Measurements from ENCODE around the gene PDE7B. TPM values are rescaled to one million over a fixed set of nuclear protein-coding genes. Genes with fewer than 3 reads are reported as not detected.

Gene PDE7B
- total RNA-seq, 1 donor from 2014 or later: 5.1 TPM

- Mint-ChIP-seq H3K4me3 (no peak overlapping the region), H3K9me3 (no peaks in the 10 kb centered on the region), H3K36me3 (no peaks in the 10 kb centered on the region), H3K27me3 (no peaks in the 10 kb centered on the region), H3K4me1 (ENCODE audit: unreplicated experiment) (no peaks in the 10 kb centered on the region), H3K27ac (no peak overlapping the region)
- TF ChIP-seq, protein P1, sequence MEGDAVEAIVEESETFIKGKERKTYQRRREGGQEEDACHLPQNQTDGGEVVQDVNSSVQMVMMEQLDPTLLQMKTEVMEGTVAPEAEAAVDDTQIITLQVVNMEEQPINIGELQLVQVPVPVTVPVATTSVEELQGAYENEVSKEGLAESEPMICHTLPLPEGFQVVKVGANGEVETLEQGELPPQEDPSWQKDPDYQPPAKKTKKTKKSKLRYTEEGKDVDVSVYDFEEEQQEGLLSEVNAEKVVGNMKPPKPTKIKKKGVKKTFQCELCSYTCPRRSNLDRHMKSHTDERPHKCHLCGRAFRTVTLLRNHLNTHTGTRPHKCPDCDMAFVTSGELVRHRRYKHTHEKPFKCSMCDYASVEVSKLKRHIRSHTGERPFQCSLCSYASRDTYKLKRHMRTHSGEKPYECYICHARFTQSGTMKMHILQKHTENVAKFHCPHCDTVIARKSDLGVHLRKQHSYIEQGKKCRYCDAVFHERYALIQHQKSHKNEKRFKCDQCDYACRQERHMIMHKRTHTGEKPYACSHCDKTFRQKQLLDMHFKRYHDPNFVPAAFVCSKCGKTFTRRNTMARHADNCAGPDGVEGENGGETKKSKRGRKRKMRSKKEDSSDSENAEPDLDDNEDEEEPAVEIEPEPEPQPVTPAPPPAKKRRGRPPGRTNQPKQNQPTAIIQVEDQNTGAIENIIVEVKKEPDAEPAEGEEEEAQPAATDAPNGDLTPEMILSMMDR (conservative IDR thresholded peaks at IDR 0.05): no peak
- no peak for DNase-seq (ENCODE audit: extremely low spot score, unreplicated experiment)
Measured at GRCh38 chr6:136208783-136209182, 357.3 kb downstream of the PDE7B start.

GRCh38 chr6:136209496-136209895 lies 358.0 kb downstream of the PDE7B start:
- DNase-seq (ENCODE audit: extremely low spot score, unreplicated experiment): no peak
- TF ChIP-seq, protein P1 (conservative IDR thresholded peaks at IDR 0.05): no peak
- Mint-ChIP-seq H3K4me3 (no peak overlapping the region), H3K9me3 (no peaks in the 10 kb centered on the region), H3K27ac (no peak overlapping the region), H3K27me3 (no peaks in the 10 kb centered on the region), H3K36me3 (no peaks in the 10 kb centered on the region), H3K4me1 (ENCODE audit: unreplicated experiment) (no peaks in the 10 kb centered on the region)

GRCh38 chr6:136210398-136211165 lies 359.1 kb downstream of the PDE7B start:
- Mint-ChIP-seq H3K4me3 (no peak overlapping the region), H3K27ac (no peak overlapping the region), H3K4me1 (ENCODE audit: unreplicated experiment) (no peaks in the 10 kb centered on the region), H3K9me3 (no peaks in the 10 kb centered on the region), H3K36me3 (no peaks in the 10 kb centered on the region), H3K27me3 (no peaks in the 10 kb centered on the region)
- TF ChIP-seq, protein P1 (conservative IDR thresholded peaks at IDR 0.05): no peak
- no peak for DNase-seq (ENCODE audit: extremely low spot score, unreplicated experiment)

DNA sequence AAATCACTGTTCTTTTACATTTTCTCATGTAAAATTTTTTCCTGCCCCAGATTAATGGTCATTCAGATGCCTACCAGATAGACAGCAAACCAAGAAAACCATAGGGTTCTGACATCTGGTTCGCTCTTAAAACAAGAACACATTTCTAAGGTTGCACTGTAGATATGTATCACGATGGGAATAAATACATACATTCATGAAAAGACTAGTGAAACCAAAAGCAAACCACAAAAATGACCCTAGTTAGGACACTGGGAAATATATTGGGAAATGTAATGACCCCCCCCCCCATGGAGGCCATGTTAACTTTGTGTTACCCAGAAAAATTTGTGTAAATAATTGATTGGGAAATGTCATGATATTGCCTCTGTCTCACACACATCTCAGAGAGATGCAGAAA lies 361.1 kb downstream of the PDE7B start:
- no peak overlapping the region for H3K27ac Mint-ChIP-seq
- H3K9me3 Mint-ChIP-seq: no peaks in the 10 kb centered on the region
- no peak overlapping the region for H3K4me3 Mint-ChIP-seq
- TF ChIP-seq, protein P1 (conservative IDR thresholded peaks at IDR 0.05): no peak
- no peaks in the 10 kb centered on the region for H3K27me3 Mint-ChIP-seq
- H3K36me3 Mint-ChIP-seq: no peaks in the 10 kb centered on the region
- H3K4me1 Mint-ChIP-seq (ENCODE audit: unreplicated experiment): no peaks in the 10 kb centered on the region
- DNase-seq (ENCODE audit: extremely low spot score, unreplicated experiment): no peak

DNA sequence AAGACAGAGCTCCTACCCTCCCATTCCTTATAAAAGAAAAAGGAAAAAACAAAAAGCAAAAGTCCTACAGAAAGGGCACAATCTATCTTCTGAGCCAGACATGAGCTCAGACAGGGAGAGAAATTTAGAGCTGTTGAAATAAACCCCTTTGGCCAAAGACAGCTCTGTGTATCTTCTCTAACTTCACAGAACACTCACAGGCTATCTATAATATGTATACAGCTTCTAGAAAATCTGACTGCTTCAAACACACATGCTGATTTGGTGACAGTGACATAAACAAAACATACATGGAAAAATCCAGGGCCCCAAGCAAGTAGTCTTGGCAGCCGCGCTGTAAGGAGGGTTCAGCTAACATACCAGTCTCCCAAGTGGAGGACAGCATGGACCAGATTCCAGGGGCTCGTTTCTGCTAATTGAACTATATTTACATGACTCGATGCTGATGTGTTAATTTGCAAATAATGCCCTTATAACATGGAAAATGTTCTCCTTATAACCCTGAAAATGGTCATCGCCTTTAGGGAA lies 361.6 kb downstream of the PDE7B start:
- TF ChIP-seq, protein P1 (conservative IDR thresholded peaks at IDR 0.05): no peak
- H3K4me1 Mint-ChIP-seq (ENCODE audit: unreplicated experiment): no peaks in the 10 kb centered on the region
- no peak overlapping the region for H3K4me3 Mint-ChIP-seq
- no peaks in the 10 kb centered on the region for H3K36me3 Mint-ChIP-seq
- DNase-seq (ENCODE audit: extremely low spot score, unreplicated experiment): no peak
- H3K9me3 Mint-ChIP-seq: no peaks in the 10 kb centered on the region
- no peaks in the 10 kb centered on the region for H3K27me3 Mint-ChIP-seq
- H3K27ac Mint-ChIP-seq: no peak overlapping the region
